ENCODE data around the gene BCL11A. TPM values are rescaled to one million over a fixed set of nuclear protein-coding genes. Genes with fewer than 3 reads are reported as not detected.

BCL11A gene
- total RNA-seq, 2 experiments from 2014 or later, result 2.3 to 3.3 TPM

- CTCF ChIA-PET, result no interaction called here
- intact Hi-C loops (cut with DNase I, micrococcal nuclease), result no loop called here
- no peaks in the 10 kb centered on the region for H3K4me1 ChIP-seq (ENCODE audit: insufficient read depth, low read length)
Observed at GRCh38 chr2:60496956-60497355, 56.5 kb downstream of the BCL11A start.

GRCh38 chr2:60496475-60496874 is 57.0 kb downstream of the BCL11A start:
- Histone ChIP-seq H3K36me3 (ENCODE audit: insufficient read depth, low read length) (no peaks in the 10 kb centered on the region), H3K4me3 (ENCODE audit: low read length) (no peak overlapping the region), H3K9me3 (ENCODE audit: control insufficient read depth in 1 of 2, insufficient read depth in 1 of 2, low read length in 2 of 2) (no peaks in the 10 kb centered on the region), H3K27ac (ENCODE audit: low read depth in 1 of 2, low read length in 2 of 2) (no peak overlapping the region), H3K4me1 (ENCODE audit: insufficient read depth, low read length) (no peaks in the 10 kb centered on the region), H3K27me3 (ENCODE audit: control insufficient read depth in 1 of 2, insufficient read depth in 2 of 2, low read length in 2 of 2) (no peaks in the 10 kb centered on the region)
- H3K27ac Mint-ChIP-seq, result no peak overlapping the region
- no peaks in the 10 kb centered on the region for H3K4me1 Mint-ChIP-seq (ENCODE audit: low read depth)
- no peaks in the 10 kb centered on the region for H3K9me3 Mint-ChIP-seq
- DNase-seq (no peak), ATAC-seq (ENCODE audit: poor library complexity) (no peak)
- POLR2A ChIA-PET, result no interaction called here
- TF ChIP-seq CTCF (IDR thresholded peaks at IDR 0.05), result no peak
- CTCF ChIA-PET, result no interaction called here
- H3K4me3 Mint-ChIP-seq, result no peak overlapping the region
- no peaks in the 10 kb centered on the region for H3K36me3 Mint-ChIP-seq (ENCODE audit: low read depth)
- intact Hi-C loops (cut with DNase I, micrococcal nuclease), result no loop called here
- no peaks in the 10 kb centered on the region for H3K27me3 Mint-ChIP-seq

More at GRCh38 chr2:60496956-60497355, 56.5 kb downstream of the BCL11A start:
- POLR2A ChIA-PET, result no interaction called here
- ATAC-seq (ENCODE audit: poor library complexity) (no peak), DNase-seq (no peak)
- H3K27me3 Mint-ChIP-seq, result no peaks in the 10 kb centered on the region
- Histone ChIP-seq H3K27me3 (ENCODE audit: control insufficient read depth in 1 of 2, insufficient read depth in 2 of 2, low read length in 2 of 2) (no peaks in the 10 kb centered on the region), H3K27ac (ENCODE audit: low read depth in 1 of 2, low read length in 2 of 2) (no peak overlapping the region), H3K9me3 (ENCODE audit: control insufficient read depth in 1 of 2, insufficient read depth in 1 of 2, low read length in 2 of 2) (no peaks in the 10 kb centered on the region), H3K4me3 (ENCODE audit: low read length) (no peak overlapping the region), H3K36me3 (ENCODE audit: insufficient read depth, low read length) (no peaks in the 10 kb centered on the region)
- H3K4me3 Mint-ChIP-seq, result no peak overlapping the region
- H3K27ac Mint-ChIP-seq, result no peak overlapping the region
- no peaks in the 10 kb centered on the region for H3K36me3 Mint-ChIP-seq (ENCODE audit: low read depth)
- H3K9me3 Mint-ChIP-seq, result no peaks in the 10 kb centered on the region
- no peaks in the 10 kb centered on the region for H3K4me1 Mint-ChIP-seq (ENCODE audit: low read depth)
- TF ChIP-seq CTCF (IDR thresholded peaks at IDR 0.05), result no peak

- H3K27me3 Mint-ChIP-seq, result no peaks in the 10 kb centered on the region
- no peak overlapping the region for H3K27ac ChIP-seq (ENCODE audit: low read depth in 1 of 2, low read length in 2 of 2)
- no peaks in the 10 kb centered on the region for H3K27me3 ChIP-seq (ENCODE audit: control insufficient read depth in 1 of 2, insufficient read depth in 2 of 2, low read length in 2 of 2)
- ATAC-seq (ENCODE audit: poor library complexity), result no peak
- intact Hi-C loops (cut with DNase I, micrococcal nuclease), result no loop called here
- H3K36me3 Mint-ChIP-seq (ENCODE audit: low read depth), result no peaks in the 10 kb centered on the region
- H3K4me1 ChIP-seq (ENCODE audit: insufficient read depth, low read length), result no peaks in the 10 kb centered on the region
- CTCF ChIA-PET, result no interaction called here
- no peak overlapping the region for H3K4me3 Mint-ChIP-seq
- no peak for DNase-seq
- no peaks in the 10 kb centered on the region for H3K4me1 Mint-ChIP-seq (ENCODE audit: low read depth)
- no peaks in the 10 kb centered on the region for H3K9me3 Mint-ChIP-seq
- POLR2A ChIA-PET, result no interaction called here
- TF ChIP-seq CTCF (IDR thresholded peaks at IDR 0.05), result no peak
- no peak overlapping the region for H3K4me3 ChIP-seq (ENCODE audit: low read length)
- H3K9me3 ChIP-seq (ENCODE audit: control insufficient read depth in 1 of 2, insufficient read depth in 1 of 2, low read length in 2 of 2), result no peaks in the 10 kb centered on the region
- H3K27ac Mint-ChIP-seq, result no peak overlapping the region
- H3K36me3 ChIP-seq (ENCODE audit: insufficient read depth, low read length), result no peaks in the 10 kb centered on the region
Observed at GRCh38 chr2:60495041-60495625, 58.3 kb downstream of the BCL11A start.

Measured in CD4-positive, alpha-beta T cell (primary cell).